Amniotic stem cell (primary cell): ENCODE measurements around the gene MYO7B.

ENCODE experiments used
- DNase-seq: peaks from one replicate; lab custom pipeline; 2025; lab: John Stamatoyannopoulos, UW

The MYO7B gene

DNA sequence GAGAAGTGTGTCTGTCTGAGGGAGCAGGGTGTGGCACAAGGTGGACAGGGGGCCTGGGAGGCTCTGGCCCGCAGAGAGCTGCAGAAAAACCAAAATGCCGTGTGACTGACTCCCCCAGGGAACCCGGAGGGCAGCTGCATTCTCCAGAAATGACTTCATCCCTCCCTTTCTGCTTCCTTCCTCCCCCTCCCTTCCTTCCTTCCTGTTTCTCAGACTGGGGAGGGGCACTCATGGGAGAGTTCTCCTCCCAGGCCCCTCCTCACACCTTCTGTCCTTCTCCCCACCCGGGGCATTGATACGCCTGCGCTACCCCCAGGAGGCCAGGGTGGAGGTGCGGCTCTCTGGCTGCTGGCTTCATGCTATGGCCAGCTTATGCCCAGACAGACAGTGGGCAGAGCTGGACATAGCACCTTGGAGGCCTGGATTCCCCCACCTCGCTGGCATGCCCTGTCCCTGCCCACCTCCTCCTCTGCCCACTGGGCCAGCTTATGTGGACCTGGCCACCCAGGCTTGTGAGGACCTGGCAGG is 102.3 kb downstream of the MYO7B start:
- peak; percentile 62 for DNase-seq

DNA sequence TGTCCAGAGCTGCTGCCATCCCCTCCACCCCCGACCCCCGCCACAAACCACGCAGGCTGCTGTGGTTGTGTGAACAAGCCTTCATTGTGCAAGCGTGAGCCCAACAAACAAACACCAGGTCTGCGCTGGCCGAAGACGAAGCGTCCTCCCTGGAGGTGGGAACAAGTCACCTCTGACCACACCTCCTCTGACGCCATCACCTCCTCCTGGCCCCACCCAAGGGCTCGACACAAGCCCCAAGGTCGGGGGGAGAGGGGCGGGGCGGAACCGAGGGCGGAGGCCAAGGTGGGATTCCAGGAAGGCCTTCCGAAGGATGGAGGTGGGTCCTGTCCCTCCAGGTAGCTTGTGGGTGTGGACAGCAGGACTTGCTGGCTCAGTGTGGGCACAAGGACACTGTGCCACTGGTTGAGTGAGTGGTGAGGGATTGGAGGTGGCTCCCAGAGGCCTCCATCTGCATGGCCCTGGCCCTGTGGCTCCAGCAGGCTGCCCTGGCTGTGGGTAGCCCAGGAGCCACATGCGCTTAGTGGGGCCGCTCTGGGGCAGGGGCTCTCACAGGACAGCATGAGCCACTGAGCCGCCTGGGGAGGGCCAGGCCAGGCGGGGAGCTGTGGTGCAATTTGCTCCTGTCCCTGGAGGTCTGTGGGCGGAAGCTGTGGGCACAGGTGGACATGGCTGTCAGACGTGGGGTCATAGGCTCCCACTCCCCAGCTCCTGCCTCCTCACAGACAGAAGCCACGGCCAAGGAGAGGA is 103.1 kb downstream of the MYO7B start:
- DNase-seq = no peak

DNA sequence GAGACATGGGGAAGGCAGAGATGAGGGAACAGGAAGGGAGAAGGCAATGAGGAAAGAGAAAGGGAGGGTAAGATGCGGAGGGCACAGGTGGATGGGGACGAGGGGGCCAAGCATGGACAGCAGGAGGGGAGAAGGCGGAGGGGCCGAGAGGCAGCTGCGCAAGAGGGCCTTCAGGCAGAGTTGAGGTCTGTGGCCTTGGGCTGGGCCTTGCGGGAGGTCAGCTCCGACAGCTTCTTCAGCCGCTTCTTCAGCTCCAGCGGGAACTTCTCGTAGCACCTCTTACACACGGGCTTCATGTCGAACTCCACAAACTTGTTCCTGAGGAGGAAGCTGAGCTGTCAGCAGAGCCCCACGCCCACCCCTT is 103.6 kb downstream of the MYO7B start:
- DNase-seq = no peak

DNA sequence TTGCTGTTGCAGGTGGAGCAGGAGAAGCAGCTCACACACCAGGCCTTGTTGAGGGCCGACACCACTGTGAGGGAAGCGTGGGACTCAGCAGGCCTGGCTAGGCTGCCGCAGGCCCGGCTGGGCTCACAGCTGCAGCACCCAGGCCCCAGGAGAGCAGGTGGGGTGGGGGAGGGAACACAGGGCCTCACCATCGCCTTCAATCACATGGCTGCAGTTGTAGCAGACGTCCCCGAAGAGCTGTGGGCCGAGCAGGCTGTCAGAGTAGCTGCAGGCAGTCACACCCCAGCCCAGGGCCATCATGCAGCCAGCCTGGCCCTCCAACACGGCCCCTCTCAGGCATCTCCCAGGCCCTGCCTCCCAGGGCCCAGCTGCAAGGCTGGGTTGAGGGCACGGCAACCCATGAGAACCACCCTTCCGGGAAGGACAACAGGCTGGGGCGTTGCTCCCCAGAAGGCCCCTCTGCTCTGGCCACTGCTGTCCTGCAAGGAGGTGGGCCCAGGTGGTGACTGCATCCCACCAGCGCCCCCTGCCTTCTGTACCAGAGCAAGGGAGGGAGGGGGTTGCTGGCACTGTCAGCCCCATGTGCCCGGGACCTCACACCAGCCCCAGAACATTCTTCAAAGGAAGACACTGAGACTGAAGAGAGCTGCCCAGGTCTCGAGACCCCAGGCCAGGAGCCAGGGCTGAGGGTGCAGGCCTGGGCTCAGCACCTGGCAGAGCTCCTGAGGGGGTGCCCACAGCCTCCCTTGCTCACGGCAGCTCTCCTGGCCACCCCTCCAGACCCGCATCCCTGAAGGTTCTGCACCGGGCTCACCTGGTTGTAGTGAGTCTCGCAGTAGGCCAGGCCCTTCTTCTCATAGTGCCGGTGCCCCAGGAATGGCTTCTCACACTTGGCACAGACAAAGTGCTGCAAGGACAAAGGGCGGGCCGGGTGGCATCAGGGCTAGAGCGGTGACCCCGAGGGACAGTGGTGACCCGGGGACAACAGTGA is 104.9 kb downstream of the MYO7B start:
- DNase-seq = no peak

DNA sequence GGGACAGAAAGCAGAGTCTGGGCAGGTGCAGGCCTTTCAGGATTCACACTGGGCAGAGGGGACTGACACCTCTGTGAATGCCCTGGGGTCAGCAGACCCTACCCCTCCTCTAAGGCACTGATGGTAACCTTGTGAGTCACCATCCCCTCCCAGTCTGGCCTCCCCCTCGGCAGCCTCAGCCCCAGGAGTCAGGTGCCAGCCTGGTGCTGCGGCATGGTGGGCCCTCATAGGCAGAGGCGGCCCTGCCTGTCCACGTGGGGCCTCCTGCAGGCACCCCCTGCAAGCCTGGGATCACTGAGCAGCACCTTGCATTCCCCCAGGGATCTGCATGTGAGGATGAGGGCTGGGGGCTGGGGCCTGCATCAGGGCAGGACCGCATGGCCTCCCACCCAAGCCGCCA is 105.7 kb downstream of the MYO7B start:
- DNase-seq = no peak

DNA sequence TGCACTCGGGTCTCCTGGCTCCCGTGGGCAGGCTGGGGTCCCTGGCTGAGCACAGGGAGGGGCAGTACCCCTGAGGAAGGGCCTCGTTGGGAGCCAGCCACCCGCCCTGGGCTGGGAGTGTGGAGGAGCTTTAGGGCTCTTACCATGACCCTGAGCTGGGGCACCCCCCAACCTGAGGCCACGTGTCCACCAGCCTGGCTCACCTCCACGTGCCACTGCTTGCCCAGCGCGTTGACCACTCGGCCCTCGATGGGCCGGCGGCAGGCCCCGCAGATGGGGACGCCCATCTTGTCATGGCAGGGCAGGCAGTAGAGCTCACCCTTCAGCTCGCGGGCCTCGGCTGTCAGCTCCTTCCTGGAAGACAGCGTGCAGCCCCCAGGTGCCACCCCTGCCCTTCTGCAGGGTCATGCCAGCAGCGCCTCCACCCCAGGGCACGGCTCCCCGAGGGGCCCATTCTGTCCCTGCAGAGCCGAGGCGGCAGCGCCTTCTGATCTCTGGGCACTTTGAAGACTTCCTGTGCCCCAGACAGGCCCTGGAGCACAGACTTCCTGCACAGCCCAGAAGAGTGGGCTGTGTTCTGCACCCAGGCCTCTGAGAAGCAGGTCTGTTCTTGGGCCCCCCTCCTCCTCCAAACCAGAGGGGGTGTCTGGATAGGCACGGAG is 106.5 kb downstream of the MYO7B start:
- DNase-seq = no peak

DNA sequence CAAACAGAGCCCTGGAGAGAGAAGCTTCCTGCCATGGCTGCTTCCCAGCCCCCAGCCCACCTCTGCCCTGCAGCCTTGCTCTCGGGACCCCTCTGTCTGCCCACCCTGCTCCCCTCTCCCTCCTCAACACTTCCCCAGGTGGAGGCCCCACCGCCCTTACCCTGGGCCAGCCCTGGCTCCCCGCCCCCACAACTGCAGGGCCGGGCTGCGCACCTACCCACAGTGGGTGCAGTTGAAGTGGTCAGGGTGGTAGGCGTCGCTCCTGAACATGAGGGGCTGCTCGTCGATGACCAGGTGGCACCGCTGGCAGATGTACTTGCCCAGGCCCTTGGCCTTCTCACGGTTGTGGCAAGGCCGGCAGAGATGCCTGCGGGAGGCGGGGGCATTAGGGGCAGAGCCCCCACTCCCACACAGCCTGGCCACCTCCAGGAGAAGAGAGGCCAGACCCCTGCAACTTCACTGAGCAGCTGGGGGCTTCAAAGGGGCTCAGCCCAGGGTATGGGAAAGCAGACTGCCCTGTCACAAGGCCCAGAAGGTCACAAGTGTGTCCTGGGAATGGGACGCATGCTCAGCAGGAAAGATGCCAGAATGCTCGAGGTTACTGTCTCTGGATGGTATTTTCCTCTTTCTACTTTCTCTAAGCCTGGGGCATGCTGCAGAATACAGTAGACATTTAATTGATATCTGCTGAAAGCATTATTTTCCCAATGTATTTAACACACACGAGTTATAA is 107.4 kb downstream of the MYO7B start:
- no peak for DNase-seq

DNA sequence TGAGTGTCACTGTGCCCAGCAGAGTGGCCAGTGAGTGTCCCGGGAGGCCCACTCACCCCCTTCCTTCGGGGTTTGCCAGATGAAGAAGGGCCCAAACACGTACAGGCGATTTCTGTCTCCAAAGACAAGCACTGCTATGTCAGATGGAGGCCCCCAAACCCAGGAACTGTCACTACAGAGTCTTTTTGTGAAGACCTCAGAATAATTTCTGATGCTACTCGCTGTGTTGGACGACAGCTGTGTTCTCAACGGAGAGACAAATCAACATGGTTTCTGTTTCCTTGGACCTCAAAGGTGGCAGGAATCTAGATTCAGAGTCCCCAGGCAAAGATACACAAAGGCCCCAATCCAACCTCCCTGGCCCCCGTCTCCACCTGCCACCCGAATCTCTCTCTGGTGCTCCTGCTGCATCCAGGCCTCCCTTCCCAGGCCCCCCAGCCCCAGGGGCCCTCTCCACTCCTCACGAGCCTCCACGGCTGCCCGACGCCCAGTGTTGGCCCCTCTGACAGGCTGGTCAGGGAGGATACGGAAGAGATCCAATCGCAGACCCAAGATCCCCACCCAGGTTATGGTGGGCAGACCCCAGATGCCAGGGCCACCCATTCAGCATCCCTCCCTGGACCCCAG is 108.1 kb downstream of the MYO7B start:
- no peak for DNase-seq

DNA sequence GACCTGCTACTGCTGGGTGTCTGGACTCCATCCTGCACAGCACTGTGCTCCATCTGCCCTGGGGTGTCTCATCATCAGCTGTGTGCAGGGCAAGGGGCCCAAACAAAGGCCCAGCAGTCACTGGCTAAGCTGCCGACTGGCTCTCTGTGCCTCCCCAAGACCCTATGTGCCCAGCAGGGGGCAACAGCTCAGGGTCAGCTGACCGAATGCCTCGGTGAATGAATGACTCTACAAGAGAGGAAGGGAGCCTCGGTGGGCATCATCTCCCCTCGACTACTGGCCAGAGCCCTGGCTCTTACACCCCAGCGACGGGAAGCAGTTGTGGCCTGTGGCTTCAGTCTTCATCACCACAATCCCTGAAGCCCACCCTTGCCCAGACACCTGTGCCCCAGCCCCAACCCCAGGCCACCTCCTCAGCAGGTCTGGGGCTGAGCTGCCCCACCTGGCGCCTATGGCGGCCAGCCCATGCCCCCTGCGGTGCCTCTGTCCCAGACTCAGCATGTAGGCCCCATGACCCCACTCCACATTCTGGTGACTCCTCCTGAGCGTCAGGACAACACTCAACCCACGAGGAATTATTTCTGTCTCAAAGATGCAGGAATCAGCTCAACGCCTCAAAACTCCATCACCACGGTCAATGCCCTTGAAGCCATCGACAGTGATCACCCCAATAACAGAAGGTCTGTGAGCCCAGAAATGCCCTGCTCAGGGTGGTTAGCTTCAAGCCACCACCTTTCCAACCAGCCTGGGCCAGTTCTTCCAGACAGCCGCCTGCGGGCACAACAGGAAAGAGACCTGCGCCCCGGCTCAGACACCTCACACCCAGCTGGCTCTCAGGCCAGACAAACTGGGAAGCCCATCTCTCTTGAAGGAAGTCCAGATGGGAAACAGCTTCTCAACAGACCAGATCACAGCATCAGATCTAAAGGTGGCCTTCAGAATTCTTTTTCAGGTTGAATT is 108.9 kb downstream of the MYO7B start:
- DNase-seq = no peak

DNA sequence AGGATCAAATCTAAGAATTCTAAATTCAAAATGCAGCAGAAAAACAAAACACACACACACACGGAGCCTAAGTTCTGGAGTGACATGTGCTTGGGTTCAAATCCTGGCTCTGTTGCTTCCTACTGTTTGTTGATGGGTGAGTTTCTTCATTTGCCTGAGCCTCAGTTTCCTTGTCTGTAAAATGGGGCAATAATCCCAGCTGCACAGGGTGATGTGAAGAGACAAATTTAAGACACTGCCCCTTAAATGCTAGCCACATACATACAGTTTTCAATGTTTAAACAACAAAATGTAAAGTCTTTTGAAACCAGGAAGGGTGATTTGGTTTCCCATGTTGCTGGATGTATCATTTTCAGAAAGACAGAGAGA is 109.5 kb downstream of the MYO7B start:
- DNase-seq = no peak

DNA sequence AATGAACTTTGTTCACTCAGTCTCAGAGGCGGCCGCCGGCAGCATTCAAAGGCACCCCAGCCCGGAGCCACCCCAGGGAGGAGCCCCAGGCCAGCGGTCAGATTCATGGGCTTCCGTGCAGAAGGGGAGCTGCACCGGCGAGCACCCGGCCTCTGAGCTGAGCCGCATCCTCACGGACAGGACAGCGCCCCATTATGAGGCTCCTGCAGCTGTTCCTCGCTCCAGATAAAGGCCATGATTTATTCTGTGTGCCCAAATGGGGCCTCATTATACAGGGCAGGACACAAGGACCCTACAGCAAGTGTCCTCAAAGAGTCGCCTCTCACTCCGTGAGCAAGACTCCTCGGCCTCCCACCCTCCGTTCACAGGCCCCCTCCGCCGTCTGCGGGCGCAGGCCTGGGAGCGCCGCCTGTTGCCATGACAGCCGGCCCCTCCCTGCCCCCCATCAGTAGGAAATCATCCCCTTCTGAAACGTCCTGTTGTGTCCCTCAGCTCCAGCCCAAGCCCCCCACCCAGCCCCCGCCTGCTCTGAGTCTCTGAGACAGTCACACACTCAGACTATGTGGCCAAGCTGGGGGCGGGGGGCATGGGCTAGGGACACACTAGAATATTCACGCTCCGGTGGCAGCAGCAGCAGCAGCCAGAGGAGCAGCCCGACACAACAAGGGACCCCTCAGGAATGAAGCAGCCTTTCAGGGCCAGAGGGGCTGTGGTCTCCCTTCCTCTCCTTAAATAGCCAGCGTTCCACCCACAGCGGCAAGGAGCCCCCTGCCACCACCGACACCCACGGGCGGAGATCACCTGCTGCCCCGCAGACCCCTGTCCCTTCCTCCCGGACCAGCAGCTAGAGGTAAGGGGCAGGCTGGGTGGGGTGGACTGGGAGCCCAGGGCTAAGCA is 110.2 kb downstream of the MYO7B start, which contains the start of gene GPR17:
GPR17 (plus strand) TSS at position 759 of the 897 bp plus-strand sequence. CDS start 4,583 bp downstream, outside the sequence.
- no peak for DNase-seq

DNA sequence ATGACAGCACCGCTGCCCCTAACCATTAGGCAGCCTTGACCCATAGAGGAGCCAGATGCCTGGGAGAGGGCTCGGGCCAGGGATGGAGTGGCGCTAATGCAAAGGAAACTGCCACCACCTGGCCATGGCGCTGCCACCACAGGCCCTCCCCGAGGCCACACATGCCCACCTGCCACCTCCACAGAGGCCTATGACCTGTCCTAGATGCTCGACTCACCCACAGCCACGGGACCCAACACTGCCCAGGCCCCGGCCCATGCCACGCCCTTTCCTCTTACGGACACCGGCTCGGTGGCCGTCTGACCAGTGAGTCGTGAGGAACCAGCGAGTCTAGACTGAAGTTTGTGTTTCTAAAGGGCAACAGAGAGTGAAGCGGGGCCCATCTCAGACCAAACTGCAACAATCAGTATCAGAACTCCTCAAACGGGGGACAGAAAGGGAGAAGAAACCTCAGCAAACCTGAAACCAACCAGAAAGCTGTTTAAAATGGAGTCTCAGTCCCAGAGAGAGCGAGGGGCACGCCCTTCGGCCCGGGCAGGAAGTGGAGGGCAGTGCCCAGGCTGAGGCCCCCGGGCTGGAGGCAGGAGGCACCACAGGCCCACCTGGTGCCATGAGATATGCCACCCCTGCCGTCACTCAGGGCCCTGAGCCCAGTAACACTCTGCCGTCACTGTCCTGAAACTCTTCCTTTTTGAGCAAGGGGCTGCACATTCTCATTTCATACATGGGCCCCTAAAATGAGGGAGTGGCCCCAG is 111.2 kb downstream of the MYO7B start:
- DNase-seq = no peak

DNA sequence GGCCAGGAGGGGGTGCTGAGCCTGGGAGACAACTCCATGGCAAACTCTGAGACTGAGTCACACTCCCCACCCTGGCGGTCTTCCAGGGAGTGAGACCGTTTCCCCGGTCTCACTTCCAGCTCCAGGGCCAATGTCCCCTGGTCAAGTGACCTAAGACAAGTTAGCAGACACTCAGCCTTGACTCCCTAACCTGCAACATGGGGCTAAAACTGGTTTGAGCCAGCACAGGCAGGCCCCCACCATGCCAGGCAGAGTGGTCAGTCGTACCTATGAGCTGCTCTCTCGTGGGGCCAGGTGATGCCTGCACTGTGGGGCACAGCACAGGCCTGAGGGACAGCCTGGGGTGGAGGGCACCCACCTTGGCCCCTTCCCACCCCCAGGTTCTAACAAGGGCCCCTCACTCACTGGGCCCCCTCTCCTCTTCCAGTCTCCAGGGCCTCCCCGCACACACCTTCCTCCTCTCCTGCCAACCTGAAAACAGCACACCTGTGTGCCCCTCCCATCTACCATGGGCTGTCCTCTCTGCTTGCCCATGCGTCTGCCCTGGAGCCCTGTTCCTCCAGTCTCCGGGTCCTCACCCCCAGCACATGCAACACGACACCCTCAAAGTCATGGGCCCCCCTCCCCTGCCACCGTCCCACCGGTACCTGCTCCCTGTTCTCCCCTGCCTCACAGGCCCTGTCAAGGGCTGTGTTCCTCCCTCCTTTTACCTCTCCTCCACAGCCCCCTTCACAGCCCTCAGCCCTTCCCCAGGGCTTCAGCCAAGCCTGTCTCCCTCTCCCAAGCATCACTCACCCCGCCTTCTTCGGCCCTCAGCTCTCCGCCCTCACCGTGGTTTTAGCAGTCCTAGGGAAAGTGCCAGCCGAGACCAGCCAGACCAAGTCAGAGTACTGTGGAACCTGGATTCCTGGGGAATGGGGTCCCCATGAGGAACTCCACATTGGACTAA is 112.0 kb downstream of the MYO7B start:
- DNase-seq = no peak

DNA sequence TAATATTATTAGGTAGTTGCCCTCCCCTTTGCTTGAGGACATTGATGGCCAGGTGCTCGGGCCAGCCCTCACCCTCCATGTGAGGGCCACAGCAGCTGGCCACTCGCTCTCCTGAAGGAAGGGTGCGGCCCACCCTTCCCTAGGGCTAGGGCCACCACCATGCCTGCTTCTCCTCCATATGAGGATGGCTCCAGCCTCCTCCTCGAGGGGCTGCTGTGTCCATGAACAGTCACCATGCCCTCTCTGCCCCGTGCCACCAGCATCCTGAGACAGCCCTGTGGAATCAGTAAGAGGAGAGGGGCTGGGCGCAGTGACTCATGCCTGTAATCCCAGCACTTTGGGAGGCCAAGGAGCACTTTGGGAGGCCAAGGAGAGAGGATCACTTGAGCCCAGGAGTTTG is 112.8 kb downstream of the MYO7B start:
- DNase-seq = no peak

DNA sequence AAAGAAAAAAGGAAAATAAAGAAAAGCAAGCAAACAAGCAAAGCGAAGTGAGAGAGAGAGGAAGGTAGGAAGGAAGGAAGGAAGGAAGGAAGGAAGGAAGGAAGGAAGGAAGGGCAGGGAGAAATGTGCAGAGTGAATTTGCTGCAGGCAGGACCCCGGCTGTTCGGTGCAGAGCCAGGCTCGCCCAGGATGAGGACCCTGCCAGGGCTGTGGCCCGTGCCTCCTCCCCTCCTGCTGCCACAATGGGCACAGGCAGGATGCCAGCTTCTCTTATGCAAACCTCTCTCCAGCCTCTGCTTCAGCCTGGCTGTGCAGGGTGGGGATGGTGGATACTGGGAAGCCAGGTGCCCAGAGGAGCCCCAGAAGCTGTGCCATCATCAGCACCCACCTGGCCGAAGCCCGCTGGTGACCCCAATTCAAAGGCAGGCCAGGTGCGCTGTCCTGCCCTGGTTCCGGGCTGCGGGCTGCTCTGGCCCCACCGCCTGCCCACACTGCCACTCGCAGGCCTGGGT is 113.7 kb downstream of the MYO7B start:
- no peak for DNase-seq

DNA sequence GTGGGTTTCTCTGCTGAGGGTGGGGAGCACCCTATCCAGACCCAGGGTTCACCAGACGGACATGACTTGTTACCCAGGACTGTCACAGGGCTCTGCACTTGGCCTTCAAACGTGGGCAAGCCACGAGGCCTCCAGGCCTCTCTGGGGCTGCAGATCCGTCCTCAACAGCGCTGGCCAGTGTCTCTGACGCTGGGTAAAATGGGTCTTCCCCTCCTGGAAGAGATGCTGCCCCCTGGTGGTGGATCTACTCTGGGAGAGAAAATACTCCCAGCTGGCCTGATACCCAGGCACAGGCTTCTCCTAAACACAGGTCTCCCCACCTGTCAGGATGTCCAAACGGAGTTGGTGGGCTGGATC is 114.2 kb downstream of the MYO7B start:
- DNase-seq = peak; percentile 81
